Measurements from ENCODE around the gene PLEKHG2.
A peak's percentile ranks its signal among the peaks of the same experiment; 100 is the strongest.

PLEKHG2 gene

DNA sequence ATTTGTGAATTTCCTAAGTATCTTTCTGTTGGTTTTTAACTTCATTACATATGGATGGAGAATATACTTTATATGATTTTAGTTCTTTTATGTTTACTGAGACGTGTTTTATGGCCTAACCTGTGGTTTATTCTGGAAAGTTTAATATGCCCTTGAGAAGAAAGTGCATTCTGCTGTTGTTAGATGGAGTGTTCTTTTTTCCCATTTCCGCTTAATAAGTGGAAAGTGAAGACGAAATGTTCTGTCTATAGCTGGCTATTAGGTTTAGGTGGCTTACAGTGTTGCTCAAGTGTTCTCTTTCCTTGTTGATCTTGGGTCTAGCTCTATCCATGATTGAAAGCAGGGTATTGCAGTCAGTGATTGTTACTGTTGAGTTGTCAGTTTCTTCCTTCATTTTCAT, 50.9 kb downstream of the PLEKHG2 start:
- DNase-seq: no peak

DNA sequence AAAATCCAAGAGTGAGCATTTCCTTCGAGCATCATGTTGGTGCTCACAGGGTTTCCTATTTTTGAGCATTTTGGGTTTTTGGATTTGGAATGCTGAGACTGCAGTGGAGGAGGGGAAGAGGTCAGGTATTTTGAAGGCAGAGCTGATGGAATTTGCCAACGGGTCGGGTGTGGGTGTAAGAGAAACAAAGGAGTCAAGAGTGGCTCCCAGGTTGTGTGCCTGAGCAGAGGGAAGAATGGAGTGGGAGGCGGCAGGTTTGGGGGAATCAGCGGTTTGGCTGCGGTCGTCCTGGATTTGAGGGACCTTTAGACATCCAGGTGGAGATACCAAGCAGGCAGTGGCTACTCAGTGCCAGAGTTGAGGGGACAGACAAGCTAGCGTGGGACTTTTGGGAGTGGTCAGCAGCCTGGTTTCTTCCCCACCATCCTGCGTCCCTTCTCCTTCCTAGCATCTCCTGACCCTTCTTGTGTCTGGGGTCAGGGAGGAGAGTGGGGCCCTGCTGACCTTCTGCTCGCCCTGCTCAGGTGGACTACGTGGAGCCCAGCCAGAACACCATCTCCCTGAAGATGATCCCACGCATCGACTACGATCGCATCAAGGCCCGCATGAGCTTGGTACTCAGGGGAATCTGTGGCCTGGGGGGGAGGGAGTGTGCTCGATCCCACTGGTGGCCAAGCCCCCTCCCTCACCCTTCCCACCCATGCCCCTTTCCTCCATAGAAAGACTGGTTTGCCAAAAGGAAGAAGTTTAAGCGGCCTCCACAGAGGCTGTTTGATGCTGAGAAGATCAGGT, 53.7 kb downstream of the PLEKHG2 start:
- DNase-seq: no peak

DNA sequence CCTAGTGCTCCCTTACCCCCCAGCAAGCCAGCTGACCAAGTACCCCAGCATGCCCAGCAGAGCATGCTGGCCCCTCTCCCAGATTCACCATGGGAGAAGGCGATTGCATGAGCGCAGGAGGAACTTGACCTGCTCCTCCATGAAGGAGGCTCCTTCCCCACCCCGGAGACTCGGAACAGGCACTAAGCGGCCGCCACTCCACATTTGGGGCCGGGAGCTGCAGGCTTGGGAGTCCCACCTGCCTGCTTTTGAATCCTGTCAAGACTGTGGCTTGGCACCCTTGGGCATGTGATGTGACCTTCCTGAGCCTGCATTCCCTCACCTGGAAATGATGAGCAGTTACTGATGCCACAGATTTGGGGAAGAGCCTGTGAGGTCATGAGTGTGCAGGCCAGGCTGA, 55.5 kb downstream of the PLEKHG2 start:
- no peak for DNase-seq

DNA sequence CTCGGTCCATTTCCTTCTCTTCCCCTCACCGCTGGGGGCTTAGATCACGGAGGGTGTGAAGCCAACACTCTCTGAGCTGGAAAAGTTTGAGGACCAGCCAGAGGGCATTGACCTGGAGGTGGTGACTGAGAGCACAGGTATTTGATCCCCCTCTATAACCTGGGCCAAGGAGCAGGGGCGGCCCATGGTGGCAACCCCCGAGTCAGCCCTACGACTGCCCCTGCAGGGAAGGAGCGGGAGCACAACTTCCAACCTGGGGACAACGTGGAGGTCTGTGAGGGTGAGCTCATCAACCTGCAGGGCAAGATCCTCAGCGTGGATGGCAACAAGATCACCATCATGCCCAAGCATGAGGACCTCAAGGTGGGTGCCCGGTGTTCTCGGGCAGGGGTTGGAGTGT, 56.6 kb downstream of the PLEKHG2 start:
- no peak for DNase-seq

DNA sequence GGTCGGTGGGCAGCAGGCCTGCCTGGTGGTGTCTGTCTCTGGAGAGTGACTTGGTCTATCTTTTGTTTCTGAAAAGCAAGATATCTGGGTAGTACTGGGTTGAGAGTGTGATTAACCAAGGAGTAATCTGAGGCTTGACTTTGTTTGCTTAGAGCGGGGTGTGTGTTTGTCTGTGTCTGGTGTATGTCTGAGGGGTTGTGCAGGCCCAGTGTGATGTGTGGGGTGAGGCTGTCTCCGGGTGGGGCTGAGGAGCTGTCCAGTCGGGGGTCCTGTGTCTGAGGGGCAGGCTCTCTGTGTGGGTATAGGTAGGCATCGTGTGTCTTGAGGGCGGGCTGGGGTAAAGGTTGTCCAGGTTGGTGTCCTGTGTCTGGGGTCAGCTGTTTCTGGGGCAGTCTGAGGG, 57.1 kb downstream of the PLEKHG2 start:
- no peak for DNase-seq

DNA sequence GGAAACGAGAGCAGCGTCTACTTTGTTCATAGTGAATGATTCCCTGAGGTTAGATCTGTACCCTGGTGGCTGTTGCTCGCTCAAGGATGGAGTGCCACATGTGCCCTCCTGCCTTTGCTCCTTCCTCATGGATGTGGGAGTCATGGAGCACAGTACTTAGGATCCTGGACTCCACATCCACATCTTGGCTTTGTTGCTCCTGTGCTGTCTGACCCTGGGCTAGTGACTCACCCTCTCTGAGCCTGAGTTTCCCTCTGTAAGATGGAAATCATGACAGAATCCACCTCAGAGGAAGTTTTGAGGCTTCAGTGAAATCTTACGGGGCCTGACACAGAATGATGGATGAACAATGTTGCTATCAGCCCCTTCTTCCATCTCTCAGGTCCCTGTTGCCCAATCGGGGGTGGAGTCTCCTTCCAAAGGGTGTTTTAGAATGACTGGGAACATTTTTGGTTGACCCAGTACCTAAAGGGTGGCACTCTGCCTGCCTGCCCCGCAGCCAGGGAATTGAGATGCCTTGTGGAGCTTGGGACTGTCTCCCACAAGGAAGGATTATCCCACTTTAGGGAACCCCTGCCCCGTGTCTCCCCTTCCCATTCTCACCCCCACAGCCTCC, 58.4 kb downstream of the PLEKHG2 start:
- DNase-seq: no peak

DNA sequence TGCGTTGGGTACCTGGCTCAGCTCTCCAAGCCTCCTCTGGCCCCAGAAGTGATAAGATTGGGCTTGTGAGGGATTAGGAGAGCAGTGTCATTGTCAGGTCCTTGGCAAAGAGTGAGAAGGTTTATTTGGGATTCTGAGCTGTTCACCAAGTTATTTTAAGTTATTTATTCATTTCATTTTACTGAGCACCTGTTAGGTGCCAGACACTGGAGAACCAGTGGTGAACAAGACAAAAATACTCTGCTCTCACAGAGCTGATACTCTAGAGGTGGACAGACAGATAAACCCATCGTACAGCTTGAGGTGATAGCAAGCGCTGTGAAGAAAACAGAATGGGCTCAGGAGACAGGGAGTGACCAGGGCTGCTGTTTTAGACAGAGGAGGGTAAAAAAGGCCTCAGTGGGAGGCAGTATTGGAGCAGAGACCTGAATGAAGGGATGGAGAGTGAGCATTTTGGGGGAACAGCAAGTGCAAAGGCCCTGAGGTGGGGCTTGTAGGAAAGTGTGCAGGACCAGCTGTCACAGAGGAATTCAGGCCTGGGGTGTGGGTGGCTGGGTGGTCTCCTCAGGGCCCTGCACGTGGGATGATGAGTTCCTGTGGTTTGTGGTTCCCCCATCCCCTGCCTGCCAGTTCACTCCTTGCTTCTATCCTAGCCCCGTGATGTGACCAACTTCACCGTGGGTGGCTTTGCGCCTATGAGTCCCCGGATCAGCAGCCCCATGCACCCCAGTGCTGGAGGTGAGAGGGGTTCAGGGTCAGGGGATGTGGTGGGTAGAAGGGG, 59.5 kb downstream of the PLEKHG2 start:
- DNase-seq: no peak

DNA sequence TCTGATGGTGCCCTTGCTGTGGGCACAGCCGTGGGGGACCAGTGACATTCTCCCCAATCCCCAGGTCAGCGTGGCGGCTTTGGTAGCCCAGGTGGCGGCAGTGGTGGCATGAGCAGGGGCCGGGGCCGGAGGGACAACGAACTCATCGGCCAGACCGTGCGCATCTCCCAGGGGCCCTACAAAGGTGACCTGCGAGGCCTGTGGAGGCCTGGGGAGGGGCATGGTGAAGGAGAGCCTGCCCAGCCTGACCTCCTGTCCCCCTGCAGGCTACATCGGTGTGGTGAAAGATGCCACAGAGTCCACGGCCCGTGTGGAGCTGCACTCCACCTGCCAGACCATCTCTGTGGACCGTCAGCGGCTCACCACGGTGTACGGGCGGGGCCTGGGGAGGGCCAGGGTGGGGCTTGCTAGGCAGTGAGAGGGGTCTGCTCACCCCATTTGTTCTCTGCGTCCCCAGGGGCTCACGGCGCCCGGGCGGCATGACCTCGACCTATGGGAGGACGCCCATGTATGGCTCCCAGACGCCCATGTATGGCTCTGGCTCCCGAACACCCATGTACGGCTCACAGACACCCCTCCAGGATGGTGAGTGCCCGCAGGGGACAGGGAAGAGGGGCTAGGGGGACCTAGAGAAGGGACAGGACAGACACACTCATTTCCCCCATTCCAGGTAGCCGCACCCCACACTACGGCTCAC, 60.4 kb downstream of the PLEKHG2 start:
- no peak for DNase-seq

DNA sequence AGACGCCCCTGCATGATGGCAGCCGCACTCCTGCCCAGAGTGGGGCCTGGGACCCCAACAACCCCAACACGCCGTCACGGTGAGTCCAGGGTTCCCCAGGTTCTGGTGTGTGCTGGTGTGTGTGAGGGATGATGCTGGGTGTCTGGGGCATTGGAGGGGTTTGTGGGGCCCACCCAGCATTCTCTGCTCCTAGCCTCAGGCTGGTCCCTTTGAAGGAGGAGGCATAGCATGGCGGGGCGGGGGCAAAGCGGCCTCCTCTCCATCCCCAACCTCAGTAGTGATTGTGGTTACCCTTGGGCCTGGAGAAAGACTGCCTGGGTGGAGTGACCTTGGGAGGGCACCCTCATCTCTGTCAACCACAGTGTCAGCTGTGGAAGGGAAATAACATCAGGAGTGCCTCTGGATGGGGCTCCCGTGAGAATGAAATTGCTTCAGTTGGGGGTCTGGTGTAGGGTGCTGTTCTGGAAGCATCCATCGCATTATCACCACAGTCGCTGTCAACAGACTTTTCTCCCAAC, 61.0 kb downstream of the PLEKHG2 start:
- no peak for DNase-seq

DNA sequence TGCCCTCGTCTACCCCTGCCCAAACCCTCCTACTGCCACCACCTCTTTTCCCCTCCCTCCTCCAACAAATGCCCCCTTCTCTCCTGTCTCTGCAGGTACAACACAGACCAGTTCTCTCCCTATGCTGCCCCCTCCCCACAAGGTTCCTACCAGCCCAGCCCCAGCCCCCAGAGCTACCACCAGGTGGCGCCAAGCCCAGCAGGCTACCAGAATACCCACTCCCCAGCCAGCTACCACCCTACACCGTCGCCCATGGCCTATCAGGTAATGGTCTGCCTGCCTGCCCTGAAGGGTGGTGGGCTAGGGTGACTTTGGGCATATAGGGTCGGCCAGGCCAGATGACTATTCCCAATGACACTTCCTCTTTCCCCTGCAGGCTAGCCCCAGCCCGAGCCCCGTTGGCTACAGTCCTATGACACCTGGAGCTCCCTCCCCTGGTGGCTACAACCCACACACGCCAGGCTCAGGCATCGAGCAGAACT, 61.7 kb downstream of the PLEKHG2 start:
- peak; percentile 88 for DNase-seq

DNA sequence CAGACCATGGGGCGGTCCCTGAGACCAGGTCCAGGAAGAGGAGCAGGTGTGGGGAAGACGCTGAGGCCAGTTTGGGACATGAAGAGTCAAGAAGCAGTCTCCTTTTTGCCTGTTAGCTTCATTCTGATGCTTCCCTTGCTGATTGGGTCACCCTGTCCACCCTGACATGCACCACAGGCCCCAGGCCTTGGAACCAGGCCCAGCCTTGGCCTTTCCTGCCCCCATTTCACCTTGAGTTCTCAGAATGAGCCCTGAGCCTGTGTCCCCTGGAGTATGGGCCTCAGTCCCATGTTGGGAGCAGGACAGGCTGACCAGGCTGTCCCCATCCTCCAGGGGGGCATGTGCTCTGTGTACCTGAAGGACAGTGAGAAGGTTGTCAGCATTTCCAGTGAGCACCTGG, 63.3 kb downstream of the PLEKHG2 start:
- no peak for DNase-seq

Measured in NCI-H2227 treated with DMSO at 0.1 percent for 48 hours (cell line).